ENCODE results near the gene SLC23A2.
A peak's percentile ranks its signal among the peaks of the same experiment; 100 is the strongest.

The SLC23A2 gene

DNA sequence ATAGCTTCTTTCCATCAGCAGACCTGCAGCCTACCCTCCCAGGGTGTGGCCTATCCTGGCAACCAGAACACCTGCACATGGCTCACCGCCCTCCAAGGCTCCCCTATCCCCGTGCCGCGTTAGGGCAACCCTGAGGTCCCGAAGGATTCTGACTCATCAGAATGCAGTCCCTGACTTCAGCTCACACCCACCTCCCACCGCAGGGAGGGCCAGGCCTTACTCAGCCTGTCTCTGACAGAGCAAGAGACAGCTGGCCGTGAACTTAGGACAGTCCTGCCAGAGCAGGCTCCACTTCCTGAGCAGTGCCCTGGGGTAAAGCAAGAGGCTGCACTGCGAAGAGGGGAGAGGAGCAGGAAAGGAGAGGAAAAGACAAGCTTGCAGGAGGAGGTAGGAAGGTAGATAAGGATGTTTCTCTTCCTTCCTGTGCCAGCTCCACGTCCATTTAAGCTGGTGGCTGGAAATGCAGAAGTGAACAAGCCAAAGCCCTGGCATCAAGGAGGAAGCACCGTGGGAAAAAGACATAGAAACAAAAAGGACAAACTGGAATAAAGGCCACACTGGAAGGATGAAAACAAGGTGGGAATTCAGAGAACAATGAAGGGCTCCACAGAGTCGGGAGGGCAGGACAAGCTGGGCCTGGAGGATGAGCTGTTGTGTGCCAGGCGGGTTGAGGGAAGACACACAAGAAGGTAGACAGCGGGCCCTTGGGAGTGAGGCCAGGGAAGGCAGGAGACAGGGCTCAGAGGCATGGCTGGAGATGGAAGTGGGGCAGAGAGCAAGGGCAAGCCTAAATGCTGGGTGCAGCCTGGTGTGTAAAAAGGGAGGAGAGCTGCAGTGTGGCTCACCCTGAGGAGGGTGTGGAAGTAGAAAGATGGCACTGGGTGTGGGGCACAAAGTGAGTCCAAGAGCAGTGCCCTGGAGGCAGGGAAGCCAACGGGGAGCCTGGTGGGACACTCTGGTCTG is 102.7 kb downstream of the SLC23A2 start:
- TF ChIP-seq SPI1 (IDR thresholded peaks at IDR 0.05; ENCODE audit: low read depth, low read length) (no peak), TAF1 (IDR thresholded peaks at IDR 0.05; ENCODE audit: low read depth, low read length) (no peak), POU2F2 (IDR thresholded peaks at IDR 0.05; ENCODE audit: low read depth, low read length) (no peak), POLR2A (IDR thresholded peaks at IDR 0.05; ENCODE audit: low read depth, low read length) (no peak), POLR2AphosphoS5 (IDR thresholded peaks at IDR 0.05; ENCODE audit: low read depth, low read length) (no peak), PAX5 (IDR thresholded peaks at IDR 0.05; ENCODE audit: insufficient read depth, low read length, severe bottlenecking) (no peak)
- FAIRE-seq = no peak
- DNase-seq (ENCODE audit: insufficient read length, low spot score) = no peak

DNA sequence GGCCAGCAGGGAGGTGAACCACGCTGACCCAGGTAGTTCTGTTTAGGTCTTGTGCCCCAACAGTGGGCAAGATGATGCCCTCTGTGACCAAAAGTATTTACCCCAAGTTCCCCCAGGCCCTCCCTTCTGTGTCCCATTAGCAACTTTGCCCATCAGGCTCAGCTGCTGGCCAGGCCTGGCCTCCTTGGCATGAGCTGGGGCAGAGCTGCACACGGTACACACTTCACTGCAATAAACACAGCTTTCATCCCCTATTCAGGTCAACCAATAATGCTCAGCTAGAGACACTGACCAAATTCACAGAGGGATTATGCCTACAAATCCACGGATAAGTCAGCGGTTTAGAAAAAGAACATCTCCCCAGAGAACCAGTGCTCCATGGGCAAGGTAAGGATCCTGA is 103.7 kb downstream of the SLC23A2 start:
- FAIRE-seq (no peak), DNase-seq (ENCODE audit: insufficient read length, low spot score) (no peak)
- TF ChIP-seq POLR2AphosphoS5 (IDR thresholded peaks at IDR 0.05; ENCODE audit: low read depth, low read length) (no peak), SPI1 (IDR thresholded peaks at IDR 0.05; ENCODE audit: low read depth, low read length) (no peak), POLR2A (IDR thresholded peaks at IDR 0.05; ENCODE audit: low read depth, low read length) (no peak), TAF1 (IDR thresholded peaks at IDR 0.05; ENCODE audit: low read depth, low read length) (no peak), PAX5 (IDR thresholded peaks at IDR 0.05; ENCODE audit: insufficient read depth, low read length, severe bottlenecking) (no peak), POU2F2 (IDR thresholded peaks at IDR 0.05; ENCODE audit: low read depth, low read length) (no peak)

DNA sequence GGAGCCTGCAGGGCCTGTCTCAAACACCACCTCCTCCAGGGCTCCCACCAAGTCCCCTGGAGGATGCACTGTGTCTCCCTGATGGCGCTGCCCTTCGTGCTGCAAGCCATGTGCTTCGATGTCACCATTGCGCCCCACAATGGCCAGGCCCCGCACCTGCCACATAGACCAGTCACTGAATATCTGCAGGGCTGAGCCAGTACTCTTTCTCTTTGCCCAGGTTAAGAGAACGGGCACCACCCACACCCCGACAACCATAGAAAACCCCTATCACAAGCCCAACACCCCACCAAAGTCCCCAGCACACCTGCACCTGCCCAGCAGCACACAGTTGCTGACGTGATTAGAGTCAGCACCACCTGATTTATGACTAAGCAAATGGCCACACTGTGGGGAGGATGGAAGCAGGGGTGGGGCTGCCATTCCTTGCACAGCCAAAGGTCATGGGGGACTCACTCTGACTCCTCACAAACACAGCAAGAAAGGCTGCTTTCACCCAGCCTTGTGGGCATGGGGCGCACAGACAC is 104.3 kb downstream of the SLC23A2 start:
- FAIRE-seq = peak; percentile 20
- no peak for DNase-seq (ENCODE audit: insufficient read length, low spot score)
- TF ChIP-seq SPI1 (IDR thresholded peaks at IDR 0.05; ENCODE audit: low read depth, low read length) = no peak
- TF ChIP-seq PAX5 (IDR thresholded peaks at IDR 0.05; ENCODE audit: insufficient read depth, low read length, severe bottlenecking) = no peak
- no peak for TF ChIP-seq POLR2AphosphoS5 (IDR thresholded peaks at IDR 0.05; ENCODE audit: low read depth, low read length)
- no peak for TF ChIP-seq POU2F2 (IDR thresholded peaks at IDR 0.05; ENCODE audit: low read depth, low read length)
- TF ChIP-seq POLR2A (IDR thresholded peaks at IDR 0.05; ENCODE audit: low read depth, low read length) = no peak
- no peak for TF ChIP-seq TAF1 (IDR thresholded peaks at IDR 0.05; ENCODE audit: low read depth, low read length)

DNA sequence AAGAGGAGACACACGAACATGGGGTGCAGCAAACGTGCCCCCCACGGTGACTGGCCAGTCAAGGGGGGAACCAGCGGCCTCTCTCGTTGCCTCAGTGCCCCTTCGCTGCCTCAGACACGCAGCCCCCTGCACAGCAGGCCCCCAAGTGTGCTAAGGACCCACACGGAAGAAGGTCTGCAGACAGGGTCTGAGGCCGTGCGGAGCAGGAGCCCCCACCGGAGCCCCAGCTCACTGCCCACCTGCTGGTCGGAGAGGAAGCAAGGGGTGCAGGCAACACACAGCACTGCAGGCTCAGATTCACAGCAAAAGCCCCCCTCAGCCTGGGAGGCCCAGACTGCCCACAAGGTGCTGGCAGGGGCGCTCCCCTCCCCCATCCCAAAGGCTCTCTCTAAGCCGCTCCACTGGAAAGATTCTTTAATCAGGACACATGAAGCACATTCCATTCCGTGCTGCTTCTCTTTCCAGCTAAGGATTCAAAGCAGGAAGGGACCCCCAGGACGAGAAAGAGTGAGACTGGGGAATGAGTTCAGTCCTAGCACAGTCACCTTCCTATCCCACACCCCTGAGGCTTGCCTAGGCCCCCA is 105.1 kb downstream of the SLC23A2 start:
- no peak for FAIRE-seq
- DNase-seq (ENCODE audit: insufficient read length, low spot score) = no peak
- TF ChIP-seq PAX5 (IDR thresholded peaks at IDR 0.05; ENCODE audit: insufficient read depth, low read length, severe bottlenecking) = no peak
- no peak for TF ChIP-seq POU2F2 (IDR thresholded peaks at IDR 0.05; ENCODE audit: low read depth, low read length)
- TF ChIP-seq POLR2AphosphoS5 (IDR thresholded peaks at IDR 0.05; ENCODE audit: low read depth, low read length) = no peak
- TF ChIP-seq SPI1 (IDR thresholded peaks at IDR 0.05; ENCODE audit: low read depth, low read length) = no peak
- TF ChIP-seq POLR2A (IDR thresholded peaks at IDR 0.05; ENCODE audit: low read depth, low read length) = no peak
- no peak for TF ChIP-seq TAF1 (IDR thresholded peaks at IDR 0.05; ENCODE audit: low read depth, low read length)

DNA sequence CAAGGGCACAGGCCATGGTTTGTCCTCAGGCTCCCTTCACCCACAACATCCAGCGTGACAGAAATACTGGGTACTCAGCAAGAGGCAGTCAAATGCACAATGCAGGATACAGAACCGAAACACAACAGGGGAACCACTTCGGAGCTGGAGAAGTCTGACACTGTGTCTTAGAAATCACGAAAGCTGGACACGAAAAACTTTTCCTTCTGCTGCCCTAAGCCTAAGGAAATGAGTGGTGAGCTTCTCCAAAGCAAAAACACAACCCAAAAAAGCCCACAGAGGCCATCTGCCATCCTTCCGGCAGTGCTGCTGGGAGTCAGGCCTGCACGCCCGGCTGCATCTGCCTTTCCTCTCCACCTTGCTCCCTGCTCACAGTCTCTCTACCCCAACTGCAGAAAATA is 106.3 kb downstream of the SLC23A2 start:
- peak; percentile 36; the same call in 1 of the 2 replicates for TF ChIP-seq SPI1 (IDR thresholded peaks at IDR 0.05; ENCODE audit: low read depth, low read length)
- TF ChIP-seq POLR2AphosphoS5 (IDR thresholded peaks at IDR 0.05; ENCODE audit: low read depth, low read length) = no peak
- DNase-seq (ENCODE audit: insufficient read length, low spot score) (no peak), FAIRE-seq (no peak)

DNA sequence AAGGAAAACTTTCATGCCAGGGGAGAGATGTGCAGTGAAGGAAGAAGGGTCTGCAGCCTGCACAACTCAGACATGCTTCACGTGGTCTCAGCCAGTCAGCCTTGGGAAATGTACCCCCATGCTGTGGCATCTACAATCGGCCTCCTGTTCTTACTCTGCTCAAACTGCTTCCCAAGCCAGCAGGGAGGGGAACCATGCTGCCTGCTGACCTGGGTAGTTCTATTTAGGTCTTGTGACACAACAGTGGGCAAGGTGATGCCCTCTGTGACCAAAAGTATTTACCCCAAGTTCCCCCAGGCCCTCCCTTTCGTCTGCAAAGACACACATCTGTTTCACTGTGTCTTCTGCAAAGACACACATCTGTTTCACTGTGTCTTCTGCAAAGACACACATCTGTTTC is 106.9 kb downstream of the SLC23A2 start:
- FAIRE-seq (peak; percentile 63), DNase-seq (ENCODE audit: insufficient read length, low spot score) (no peak)
- TF ChIP-seq SPI1 (IDR thresholded peaks at IDR 0.05; ENCODE audit: low read depth, low read length) (no peak), PAX5 (IDR thresholded peaks at IDR 0.05; ENCODE audit: insufficient read depth, low read length, severe bottlenecking) (no peak), POU2F2 (IDR thresholded peaks at IDR 0.05; ENCODE audit: low read depth, low read length) (no peak), POLR2A (IDR thresholded peaks at IDR 0.05; ENCODE audit: low read depth, low read length) (no peak), POLR2AphosphoS5 (IDR thresholded peaks at IDR 0.05; ENCODE audit: low read depth, low read length) (no peak), TAF1 (IDR thresholded peaks at IDR 0.05; ENCODE audit: low read depth, low read length) (no peak)

DNA sequence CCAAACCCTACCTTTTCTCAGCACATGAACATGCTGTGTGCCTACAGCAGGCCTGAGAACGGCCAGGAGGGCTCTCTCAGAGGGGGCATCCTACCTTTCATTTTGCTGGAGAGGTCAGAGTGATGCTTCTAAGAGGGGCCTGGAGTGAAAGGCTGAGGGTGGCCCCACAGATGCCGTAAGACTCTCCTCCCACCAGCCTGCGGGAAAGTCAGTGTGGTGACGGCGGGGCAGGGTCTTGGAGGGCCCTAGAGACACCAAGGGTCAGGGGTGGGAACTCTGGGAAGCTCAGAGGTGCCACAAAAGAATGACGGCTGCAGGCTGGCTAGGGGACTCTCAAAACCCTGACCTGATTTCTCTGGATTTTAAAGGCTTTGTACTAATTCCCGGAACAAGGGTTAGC is 107.6 kb downstream of the SLC23A2 start:
- FAIRE-seq (no peak), DNase-seq (ENCODE audit: insufficient read length, low spot score) (no peak)
- no peak for TF ChIP-seq SPI1 (IDR thresholded peaks at IDR 0.05; ENCODE audit: low read depth, low read length)
- no peak for TF ChIP-seq PAX5 (IDR thresholded peaks at IDR 0.05; ENCODE audit: insufficient read depth, low read length, severe bottlenecking)
- TF ChIP-seq POLR2A (IDR thresholded peaks at IDR 0.05; ENCODE audit: low read depth, low read length) = no peak
- no peak for TF ChIP-seq POLR2AphosphoS5 (IDR thresholded peaks at IDR 0.05; ENCODE audit: low read depth, low read length)
- TF ChIP-seq POU2F2 (IDR thresholded peaks at IDR 0.05; ENCODE audit: low read depth, low read length) = no peak
- no peak for TF ChIP-seq TAF1 (IDR thresholded peaks at IDR 0.05; ENCODE audit: low read depth, low read length)

DNA sequence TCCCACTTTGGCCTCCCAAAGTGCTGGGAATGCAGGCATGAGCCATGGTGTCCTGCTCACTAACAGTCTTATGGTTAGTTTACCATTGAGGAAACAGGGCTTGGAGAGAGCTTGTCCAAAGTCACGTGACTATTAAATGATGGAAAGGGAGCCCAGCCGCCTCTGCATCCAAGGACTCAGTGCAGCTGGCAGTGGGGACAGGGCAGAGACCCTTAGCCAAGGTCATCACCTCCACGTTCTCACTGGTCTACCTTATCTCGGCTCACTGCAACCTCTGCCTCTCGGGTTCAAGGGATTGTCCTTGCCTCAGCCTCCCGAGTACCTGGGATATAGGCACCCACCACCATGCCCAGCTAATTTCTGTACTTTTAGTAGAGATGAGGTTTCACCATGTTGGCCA is 109.3 kb downstream of the SLC23A2 start:
- DNase-seq (ENCODE audit: insufficient read length, low spot score) = no peak
- FAIRE-seq = no peak
- TF ChIP-seq POU2F2 (IDR thresholded peaks at IDR 0.05; ENCODE audit: low read depth, low read length) (no peak), PAX5 (IDR thresholded peaks at IDR 0.05; ENCODE audit: insufficient read depth, low read length, severe bottlenecking) (no peak), POLR2AphosphoS5 (IDR thresholded peaks at IDR 0.05; ENCODE audit: low read depth, low read length) (no peak), SPI1 (IDR thresholded peaks at IDR 0.05; ENCODE audit: low read depth, low read length) (no peak)

DNA sequence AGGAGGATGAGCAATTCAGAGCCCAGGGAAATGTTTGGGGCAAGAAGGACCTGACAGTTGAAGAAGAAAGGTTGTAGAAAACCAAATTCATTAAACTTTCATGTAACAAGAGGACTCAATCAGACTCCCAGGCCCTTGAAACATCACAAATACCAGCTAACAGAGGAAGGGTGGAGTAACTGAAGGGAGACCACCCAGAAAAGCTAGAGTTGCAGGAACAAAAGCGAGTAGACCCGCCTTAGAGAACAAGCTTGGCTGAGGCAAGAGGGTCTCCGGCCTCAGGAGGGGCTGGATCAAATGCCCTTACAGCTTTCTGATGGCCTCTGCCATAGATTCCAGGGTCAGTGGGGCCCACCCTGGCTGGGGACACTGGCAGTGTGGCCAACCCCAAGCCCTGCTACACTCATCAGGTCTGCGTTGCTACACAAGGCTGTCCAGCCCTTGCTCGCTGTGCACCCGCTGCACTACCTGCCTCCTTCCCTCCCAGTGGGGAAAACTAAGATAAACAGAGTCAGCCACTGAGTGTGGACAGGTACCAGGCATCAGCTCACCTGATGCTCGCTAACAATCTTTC is 110.0 kb downstream of the SLC23A2 start:
- FAIRE-seq (no peak), DNase-seq (ENCODE audit: insufficient read length, low spot score) (no peak)
- no peak for TF ChIP-seq PAX5 (IDR thresholded peaks at IDR 0.05; ENCODE audit: insufficient read depth, low read length, severe bottlenecking)
- TF ChIP-seq TAF1 (IDR thresholded peaks at IDR 0.05; ENCODE audit: low read depth, low read length) = no peak
- TF ChIP-seq POLR2AphosphoS5 (IDR thresholded peaks at IDR 0.05; ENCODE audit: low read depth, low read length) = no peak
- no peak for TF ChIP-seq SPI1 (IDR thresholded peaks at IDR 0.05; ENCODE audit: low read depth, low read length)
- no peak for TF ChIP-seq POU2F2 (IDR thresholded peaks at IDR 0.05; ENCODE audit: low read depth, low read length)
- TF ChIP-seq POLR2A (IDR thresholded peaks at IDR 0.05; ENCODE audit: low read depth, low read length) = no peak
